Anterior cingulate cortex (tissue), 58 donors: ENCODE results near the gene LRRK1.
"Not testable (repeated sequence)": the region's sequence is repeated elsewhere in the genome, so short reads cannot be mapped to it uniquely, and the experiment has no call there.

Experiments used
- DNase-seq, 58 donors: peaks; one replicate each; lab custom pipeline; 2025; lab: John Stamatoyannopoulos, UW

Gene LRRK1

GRCh38 chr15:101064795-101065569 lies 145.8 kb downstream of the LRRK1 start:
- DNase-seq, result no peak

GRCh38 chr15:101065570-101066221 lies 146.5 kb downstream of the LRRK1 start:
- no peak for DNase-seq

GRCh38 chr15:101066501-101067408 lies 147.6 kb downstream of the LRRK1 start:
- DNase-seq, result no peak

GRCh38 chr15:101067660-101068522 lies 148.7 kb downstream of the LRRK1 start:
- DNase-seq, result no peak

- no peak for DNase-seq
Observed at GRCh38 chr15:101068523-101068960, 149.4 kb downstream of the LRRK1 start.

- DNase-seq, result no peak
Observed at GRCh38 chr15:101068961-101069653, 149.9 kb downstream of the LRRK1 start.

- no peak for DNase-seq
Observed at GRCh38 chr15:101069654-101069973, 150.5 kb downstream of the LRRK1 start.

- no peak for DNase-seq
Observed at GRCh38 chr15:101070024-101070423, 150.9 kb downstream of the LRRK1 start.

- DNase-seq, result no peak
Observed at GRCh38 chr15:101070502-101071273, 151.5 kb downstream of the LRRK1 start.

- DNase-seq, result no peak
Observed at GRCh38 chr15:101071651-101072050, 152.5 kb downstream of the LRRK1 start.

- DNase-seq, result not testable (repeated sequence)
Observed at GRCh38 chr15:101072235-101072634, 153.1 kb downstream of the LRRK1 start.

- DNase-seq, result not testable (repeated sequence)
Observed at GRCh38 chr15:101077806-101078668, 158.9 kb downstream of the LRRK1 start.

GRCh38 chr15:101078669-101079323 lies 159.6 kb downstream of the LRRK1 start:
- DNase-seq, result no peak

- no peak for DNase-seq
Observed at GRCh38 chr15:101081900-101082299, 162.7 kb downstream of the LRRK1 start.

GRCh38 chr15:101083336-101084045 lies 164.3 kb downstream of the LRRK1 start:
- DNase-seq, result no peak

- no peak for DNase-seq
Observed at GRCh38 chr15:101084801-101085200, 165.6 kb downstream of the LRRK1 start.

- DNase-seq, result no peak
Observed at GRCh38 chr15:101085311-101085700, 166.1 kb downstream of the LRRK1 start.
